GM18867 (cell line): ENCODE data around the gene NPHS2.

ENCODE experiments used
- ATAC-seq: cut with Tn5 transposase; IDR thresholded peaks from one replicate; pipeline ENCODE4 v1.9.1; 2021; ENCODE audit warnings: mild to moderate bottlenecking, moderate library complexity; ENCODE audit not compliant: unreplicated experiment

Gene NPHS2

DNA sequence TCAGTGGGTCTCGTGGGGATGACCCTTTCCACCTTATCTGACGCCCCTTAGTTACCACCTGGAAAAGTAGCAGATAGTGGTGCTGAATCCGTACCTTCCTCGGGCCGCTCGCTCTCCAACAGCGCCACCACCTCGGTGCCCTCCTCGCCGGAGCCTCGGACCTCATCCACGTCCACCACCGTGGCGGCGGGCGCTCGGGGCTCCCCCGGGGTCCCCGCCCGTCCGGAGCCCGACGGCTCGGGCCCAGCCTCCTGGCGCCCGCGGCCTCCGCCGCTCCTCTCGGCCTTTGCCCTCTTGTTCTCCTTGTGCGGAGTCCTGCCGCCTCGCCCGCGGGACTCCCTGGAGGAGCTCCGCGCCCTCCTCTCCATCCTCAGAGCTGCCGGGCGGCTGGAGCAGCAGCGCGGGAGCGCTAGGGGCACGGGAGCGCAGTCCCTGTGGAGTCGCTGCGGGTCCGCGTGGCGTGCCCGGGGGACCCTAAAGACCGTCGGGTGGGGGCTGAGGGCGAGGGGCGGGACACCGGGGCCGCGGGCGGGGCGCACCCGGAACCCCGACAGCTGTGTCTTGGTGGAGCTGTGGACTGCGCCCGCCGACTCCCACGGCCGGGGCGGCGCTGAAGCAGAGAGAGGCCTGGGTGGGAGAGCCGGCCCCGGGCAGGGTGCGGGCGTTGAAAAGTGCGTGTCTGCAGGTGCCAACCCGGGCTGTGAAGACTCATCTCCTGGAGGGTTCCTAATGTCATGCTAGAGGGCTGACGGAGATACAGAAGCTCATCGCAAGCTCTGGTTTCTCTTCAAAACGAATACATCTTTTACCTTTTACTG is at the start of gene NPHS2:
TSS of gene NPHS2 (minus strand) at position 452 of the 818 bp plus-strand sequence. CDS start at position 368, 84 bp downstream.
- ATAC-seq = no peak

DNA sequence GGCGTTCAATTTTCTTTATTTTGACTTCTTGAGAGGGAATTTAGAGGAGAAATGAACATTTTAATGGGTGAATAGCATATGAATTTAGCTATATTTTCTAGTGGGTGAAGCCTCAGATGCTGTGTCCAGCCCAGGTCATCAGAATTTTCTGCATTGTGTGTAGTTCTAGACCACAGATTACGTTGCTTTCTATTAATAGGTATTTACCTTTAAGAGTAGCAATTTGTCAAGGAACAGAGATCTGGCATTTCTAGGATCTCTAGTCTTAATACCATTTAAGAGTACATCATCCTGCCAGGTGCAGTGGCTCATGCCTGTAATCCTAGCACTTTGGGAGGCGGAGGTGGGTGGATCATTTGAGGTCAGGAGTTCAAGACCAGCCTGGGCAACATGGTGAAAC is 36.6 kb upstream of the NPHS2 start:
- no peak for ATAC-seq

DNA sequence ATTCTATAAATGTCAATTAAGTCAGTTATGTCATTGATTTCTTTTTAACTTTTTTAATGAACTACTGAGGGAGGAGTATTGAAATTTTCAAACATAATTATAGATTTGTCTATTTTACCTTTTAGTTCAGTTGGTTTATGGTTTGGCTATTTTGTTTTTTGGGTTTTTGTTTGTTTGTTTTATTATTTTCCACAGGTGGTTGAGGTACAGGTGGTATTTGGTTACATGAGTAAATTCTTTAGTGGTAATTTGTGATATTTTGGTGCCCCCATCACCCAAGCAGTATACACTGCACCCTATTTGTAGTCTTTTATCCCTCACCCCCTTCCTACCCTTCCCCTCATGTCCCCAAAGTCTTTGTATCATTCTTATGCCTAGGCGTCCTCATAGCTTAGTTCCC is 25.3 kb upstream of the NPHS2 start:
- no peak for ATAC-seq

DNA sequence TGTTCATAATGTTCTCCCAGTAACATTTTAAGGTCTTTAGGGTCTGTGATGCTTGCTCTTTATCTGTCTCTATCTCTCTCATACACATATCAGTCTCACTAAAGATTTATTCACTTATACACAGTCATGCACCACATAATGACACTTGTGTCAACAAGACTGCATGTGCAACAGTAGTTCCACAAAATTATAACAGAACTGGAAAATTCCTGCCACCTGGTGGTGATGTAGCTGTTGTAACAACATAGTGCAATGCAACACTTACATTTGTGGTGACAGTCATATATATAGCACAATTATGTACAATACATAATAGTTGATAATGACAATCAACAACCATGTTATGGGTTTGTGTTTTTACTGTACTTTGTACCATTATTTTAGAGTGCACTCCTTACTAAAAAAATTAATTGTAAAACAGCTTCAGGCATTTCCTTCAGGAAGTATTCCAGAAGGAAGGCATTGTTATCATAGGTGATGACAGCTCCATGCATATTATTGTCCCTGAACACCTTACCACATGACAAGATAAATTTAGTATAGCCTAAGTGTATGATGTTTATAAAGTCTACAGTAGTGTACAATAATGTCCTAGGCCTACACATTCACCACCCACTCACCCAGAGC is 24.0 kb upstream of the NPHS2 start:
- no peak for ATAC-seq

DNA sequence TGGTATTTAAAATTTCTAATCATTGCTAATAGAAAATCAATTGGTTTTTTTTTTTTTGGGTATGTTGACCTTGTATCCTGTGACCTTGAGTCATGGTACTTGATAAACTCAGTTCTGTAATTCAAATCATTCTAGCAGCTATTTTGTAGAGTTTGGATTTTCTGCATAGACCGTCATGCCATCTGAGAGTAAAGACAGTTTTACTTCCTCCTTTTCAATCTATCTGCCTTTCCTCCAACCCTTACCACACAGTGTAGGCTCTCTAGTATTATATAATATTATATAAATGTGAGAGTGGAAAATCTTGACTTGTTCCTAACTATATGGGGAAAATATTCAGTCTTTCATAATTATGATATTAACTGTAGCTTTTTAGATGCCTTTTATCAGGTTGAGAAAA is 22.9 kb upstream of the NPHS2 start:
- ATAC-seq = peak; percentile 71

DNA sequence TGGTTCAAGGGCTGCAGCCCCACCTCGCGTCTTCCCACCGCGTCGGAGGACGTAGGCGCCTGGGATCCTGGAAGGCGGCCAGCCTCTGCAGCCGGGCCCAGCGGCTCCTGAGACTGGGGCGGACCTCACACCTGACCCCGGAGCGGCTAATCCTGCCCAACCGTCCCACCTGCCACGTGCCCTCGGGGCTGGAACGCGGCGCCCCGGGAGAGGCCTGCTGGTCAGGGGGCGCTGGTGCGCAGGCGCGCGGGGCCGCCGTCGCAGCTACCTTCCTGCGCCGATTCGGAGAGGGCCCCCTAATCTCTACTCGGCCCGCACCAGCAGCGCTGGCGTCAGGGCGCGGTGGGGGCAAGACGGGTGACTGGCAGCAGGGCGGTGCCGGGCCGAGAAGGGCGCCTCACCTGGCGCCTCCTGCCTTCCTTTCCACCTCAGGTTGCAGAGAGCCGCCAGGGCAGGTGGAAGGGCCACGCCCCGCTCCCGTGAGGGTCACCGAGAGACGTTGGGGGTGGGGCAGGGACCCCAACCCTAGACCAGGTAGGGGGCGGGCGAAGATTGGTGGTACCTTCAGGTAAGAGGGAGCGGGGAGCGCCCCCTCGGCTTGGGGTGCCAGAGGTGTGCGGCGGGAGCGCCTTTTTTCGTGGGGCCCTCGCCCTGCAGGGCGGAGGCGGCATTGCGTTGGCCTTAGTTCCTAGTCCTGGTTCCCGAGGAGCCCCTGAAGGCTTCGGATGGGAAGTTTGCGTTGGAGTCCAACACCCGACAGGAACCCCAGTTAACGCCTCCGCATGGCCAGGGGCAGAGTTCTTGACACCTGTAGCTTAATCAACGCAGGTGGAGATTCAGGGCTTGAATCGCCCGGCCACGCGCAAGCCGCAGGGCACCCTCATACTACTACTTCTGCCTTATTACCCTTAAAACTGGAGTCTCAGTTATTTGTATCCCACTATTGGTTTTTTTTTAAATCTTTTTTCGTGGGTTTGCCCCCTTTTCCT is 16.1 kb upstream of the NPHS2 start, which contains the start of gene TDRD5:
TSS of gene TDRD5 (plus strand) at position 241 of the 989 bp plus-strand sequence. CDS start 784 bp downstream, outside the sequence.
- no peak for ATAC-seq

DNA sequence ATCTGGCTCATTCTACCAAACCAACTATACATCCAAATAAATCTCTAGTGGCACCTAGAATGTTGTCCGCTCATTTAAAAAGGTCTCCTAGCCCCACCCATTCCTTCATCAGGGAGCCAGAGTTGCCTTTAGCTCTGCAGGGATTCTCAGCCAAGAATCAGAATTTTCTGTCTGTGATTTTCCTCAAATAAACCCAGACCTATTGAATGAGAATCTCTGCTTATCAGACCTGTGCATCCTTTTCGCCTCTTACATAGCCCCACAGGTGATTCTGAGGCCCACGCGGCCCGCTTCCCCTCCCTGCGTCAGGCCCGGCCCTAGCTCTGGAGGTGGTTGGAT is 15.5 kb upstream of the NPHS2 start:
- ATAC-seq = no peak

DNA sequence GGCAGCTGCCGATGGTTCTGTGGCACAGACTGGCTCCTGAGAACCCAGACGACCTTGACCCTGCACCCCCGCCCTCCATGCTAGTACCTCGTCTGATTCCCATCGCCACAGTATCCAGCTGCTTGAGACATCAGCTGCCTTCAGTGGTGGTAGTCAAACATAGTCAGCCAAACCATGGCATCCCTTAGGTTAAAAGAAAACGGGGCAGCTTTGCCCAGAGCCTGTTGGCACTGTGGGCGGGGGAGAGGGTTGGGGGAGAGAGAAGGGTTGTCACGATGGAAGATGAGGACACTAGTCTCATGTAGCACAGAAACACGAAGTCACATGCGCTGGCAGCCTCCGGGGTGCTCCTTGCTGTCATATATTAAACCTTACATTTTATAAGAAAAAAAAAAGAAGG is 14.9 kb upstream of the NPHS2 start:
- no peak for ATAC-seq

DNA sequence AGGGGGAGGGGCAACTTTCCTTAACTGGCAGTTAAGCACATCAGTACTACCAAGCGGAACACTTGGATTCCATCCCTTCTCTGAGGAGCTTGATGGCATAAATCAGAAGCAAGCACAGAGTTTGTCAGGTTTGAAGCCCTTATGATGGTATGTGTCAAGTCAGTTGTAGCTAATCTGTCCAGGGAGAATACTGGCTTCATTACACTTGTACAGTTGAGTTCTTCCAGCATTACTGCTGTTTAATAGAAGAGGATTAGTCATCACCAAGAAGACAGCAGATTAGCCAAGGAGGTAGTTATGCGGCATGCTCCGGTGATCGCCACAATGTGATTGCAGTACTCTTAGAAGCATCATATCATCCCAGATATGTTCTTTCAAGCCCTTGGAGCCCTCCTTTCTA is 13.8 kb upstream of the NPHS2 start:
- ATAC-seq = no peak

DNA sequence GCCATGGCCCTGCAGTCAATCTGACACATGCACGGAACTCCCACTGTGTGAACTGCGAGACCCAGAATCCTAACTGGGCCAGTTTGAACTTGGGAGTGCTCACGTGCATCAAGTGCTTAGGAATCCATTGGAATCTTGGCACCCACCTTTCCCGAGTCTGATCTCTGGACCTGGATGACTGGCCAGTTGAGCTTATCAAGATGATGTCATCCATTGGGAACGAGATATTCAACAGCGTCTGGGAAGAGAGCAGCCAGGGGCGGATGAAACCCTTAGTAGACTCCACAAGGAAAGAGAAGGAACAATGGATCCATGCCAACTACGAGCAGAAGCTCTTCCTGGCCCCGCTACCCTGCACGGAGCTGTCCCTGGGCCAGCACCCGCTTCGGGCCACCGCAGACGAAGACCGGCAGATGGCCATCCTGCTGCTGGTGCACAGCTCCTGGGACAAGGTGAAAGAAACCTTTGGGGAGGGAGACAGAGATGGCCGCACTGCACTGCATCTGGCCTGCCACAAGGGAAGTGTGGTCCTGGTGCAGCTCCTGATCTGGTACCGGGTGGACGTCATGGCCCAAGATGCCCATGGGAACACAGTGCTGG is 12.8 kb upstream of the NPHS2 start:
- ATAC-seq = no peak

DNA sequence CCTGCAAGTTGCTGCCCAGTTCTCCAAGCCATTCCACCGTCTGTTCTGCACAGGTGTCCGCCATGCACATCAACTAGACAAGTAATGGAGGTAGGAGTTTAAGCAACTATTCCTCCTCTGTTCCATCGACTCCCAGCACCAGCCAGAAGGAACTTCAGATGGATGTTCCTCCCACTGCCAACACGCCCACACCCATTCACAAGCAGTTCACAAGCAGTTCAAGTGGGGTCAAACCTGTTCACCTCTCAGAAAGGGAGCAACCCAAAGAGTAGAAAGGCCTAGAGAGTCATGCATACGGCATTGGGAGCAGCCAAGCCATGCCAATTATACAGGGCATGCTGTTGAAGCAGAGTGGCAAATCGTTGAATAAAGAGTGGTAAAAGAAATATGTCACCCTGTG is 11.6 kb upstream of the NPHS2 start:
- no peak for ATAC-seq

DNA sequence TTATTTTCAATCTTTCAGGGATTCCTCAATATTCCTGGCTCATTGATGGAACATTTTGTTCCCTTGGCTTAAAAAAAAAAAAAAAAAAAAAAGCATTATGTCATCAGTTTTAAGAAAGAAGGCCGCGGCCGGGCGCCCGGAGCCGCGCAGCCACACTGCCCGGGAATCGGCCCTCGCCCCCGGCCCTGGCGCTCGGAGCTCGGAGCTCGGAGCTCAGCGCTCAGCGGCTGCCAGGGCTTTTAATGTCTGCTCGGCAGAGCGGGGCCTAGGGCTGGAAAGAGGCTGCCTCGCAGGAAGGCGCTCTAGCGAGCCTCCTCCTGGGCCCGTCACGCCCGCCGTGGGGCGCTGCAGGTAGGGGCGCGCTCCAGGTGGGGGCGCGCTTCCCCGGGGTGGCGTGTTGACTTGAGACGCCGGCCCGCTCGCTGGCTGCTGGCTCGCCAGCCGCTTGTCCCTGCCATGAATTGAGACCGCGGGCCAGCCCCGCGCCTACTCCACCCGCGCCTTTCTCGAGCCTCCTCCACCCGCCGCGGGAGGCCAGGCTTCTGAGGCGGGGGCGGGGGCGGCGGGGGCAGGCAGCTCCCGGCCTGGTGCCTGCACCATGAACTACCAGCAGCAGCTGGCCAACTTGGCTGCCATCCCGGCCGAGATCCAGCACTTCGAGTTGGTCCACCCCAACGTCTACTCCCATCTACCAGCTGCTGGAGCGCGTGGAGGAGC is 10.5 kb upstream of the NPHS2 start:
- ATAC-seq = no peak

DNA sequence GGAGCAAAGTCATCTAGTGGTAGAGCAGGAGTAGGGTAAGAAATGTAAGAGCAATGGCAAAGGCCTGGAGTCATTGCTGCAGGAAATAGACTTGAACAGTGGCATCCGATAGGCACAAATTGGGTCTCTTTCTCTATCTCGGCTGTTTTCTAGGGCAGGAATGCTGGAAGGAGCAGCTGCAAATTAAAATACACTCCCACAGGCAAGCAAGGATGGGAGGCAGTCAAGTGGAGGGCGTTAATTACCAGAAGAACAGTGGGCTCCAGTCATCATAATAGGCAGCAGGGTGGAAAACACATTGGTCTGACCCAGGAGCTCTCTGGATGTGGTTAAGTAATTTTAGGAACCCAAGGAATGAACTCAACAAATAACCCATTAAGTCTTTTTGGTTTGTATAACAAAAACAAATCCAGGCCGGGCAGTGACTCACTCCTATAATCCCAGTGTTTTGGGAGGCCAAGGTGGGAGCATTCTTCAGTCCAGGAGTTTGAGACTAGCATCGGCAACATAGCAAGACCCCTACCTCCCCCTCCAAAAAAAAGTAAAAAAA is 8.1 kb upstream of the NPHS2 start:
- no peak for ATAC-seq

DNA sequence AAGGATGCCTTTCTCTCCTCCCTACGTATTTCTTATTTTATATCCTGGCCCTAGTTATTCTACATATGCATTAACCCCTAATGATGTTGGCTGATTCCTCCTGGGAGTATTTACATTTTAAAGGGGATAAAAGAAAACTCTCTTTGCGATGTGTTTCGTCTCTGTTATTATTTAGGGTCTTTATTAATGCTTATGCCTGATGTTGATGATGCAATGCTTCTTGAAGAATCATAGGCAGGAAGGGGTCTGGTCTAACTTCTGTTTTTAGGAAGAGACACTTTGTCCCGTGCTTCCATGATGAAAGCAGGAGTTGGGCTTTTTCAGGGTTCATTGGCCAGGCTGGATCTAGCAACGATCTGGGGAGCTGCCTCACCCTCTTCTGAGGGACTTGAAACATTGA is 761 bp upstream of the NPHS2 start:
- no peak for ATAC-seq

DNA sequence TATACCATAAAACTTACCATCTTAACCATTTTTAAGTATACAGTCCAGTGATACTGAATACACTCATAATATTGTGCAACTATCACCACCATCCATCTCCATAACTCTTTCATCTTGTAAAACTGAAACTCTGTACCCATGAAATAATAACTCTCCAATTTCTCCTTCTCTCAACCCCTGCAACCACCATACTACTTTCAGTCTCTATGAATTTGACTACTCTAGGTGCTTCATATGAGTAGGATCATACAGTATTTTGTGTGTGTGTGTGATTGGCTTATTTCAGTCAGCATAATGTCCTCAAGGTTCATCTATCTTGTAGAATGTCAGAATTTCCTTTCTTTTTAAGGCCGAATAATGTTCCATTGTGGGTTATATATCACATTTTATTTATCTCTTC is 17.7 kb downstream of the NPHS2 start:
- no peak for ATAC-seq

DNA sequence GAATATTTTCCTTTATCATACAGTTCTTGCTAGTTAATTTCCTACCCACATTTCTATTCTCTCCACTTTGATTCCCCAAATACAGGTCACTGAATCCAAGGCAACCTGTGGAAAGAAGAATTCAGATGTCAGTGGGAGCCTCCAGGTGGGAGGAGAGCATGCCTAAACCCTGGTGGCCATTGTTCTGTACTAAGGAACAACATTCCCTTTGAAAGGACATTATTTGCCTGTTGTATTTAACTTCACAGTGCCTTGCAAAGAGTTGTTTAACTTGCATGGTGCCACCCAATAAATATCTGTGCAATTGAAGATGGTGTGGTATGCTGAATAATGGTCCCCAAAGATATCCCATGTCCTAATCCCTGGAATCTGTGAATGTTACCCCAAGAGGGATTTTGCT is 21.3 kb downstream of the NPHS2 start:
- no peak for ATAC-seq

DNA sequence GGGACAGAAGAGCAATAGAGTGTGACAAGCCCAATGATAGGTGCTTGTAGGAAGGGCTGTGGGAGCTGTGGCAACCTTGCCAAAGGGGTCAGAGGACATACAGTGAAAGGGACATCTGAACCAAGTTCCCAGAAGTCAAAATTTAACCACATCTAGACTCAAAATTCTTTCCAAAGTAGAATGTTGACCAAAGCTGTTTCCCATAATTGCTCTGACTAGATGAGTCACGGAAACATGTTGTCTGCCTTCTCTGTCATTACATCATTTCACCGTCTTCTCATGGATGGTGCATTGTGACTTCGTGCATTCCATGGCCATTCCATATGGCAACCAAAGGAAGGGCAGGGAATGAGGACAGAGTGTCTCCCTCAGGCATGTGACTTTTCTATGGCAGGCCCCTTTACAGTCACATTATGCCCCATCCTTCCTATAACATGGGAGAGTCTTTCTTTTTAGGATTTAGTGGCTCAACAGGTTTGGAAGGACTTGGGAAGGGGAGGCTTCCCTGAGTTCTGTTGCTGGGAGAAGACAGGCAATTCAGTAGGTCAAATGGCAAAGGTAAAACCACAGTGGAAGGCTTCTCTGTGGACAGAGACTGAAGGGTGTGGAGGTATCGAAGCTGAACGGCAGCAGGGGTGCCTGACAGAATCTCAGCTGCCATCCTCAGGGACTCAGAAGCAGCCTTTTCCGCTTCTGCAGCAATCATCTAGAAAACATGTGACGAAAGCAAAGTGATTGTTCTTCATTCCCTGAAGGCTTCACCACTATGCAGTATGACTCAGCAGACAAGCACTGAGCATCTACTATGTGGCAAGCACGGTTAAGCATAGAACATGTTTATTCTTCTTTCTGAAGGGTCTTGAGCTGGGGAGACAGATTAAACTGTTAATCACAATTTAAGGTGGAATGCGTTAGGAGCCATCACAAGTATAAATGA is 24.7 kb downstream of the NPHS2 start:
- peak; percentile 60 for ATAC-seq

DNA sequence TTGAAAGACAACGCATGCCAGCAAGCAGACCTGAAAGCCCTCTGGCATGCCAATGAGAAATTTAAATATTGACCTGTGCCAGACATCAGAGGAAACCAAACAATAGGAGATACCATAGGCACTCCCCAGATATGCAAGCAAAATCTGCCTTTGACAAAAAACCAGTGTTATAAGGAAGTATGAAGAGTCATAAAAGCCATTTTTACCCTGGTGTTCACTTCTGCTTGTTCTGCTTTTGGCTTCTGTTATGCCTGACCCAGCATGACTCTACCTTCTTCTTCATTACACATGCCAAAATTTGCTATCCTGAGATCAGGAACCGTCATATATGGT is 26.4 kb downstream of the NPHS2 start:
- ATAC-seq = no peak
